Vagina (tissue), 2 donors: Measurements from ENCODE around the gene TTC33.

ENCODE experiments used
- CTCF ChIP-seq, 3 experiments: fragments of 450-650 bp in 2 of 3; fragments of 200-600 bp in 1 of 3; sonication (generic) in 1 of 3; IDR thresholded peaks; one replicate each; pipeline ENCODE4 v1.5.1; 2017 to 2019; ENCODE audit warnings: antibody characterized with exemption in 3 of 3, mild to moderate bottlenecking in 2 of 3, moderate library complexity in 2 of 3
- POLR2AphosphoS5 ChIP-seq, 2 donors: sonication (generic); formaldehyde crosslinking; IDR thresholded peaks; one replicate each; pipeline ENCODE4 v1.9.0; 2017; ENCODE audit warnings: antibody characterized with exemption in 2 of 2, mild to moderate bottlenecking in 2 of 2, low read depth in 1 of 2; ENCODE audit not compliant: insufficient read depth in 1 of 2

- TF ChIP-seq POLR2AphosphoS5 (IDR thresholded peaks at IDR 0.05; ENCODE audit: insufficient read depth in 1 of 2, low read depth in 1 of 2) = no peak
- TF ChIP-seq CTCF (IDR thresholded peaks at IDR 0.05) = no peak
These were observed 264.1 kb downstream of the TTC33 start for GRCh38 chr5:40491644-40492043.
